Hepatocyte (in vitro differentiated cells): ENCODE results near the gene CSMD2. TPM values are rescaled to one million over a fixed set of nuclear protein-coding genes. Genes with fewer than 3 reads are reported as not detected.

ENCODE experiments used
- DNase-seq: peaks from one replicate; pipeline ENCODE4 v3.0.0-alpha.2; 2016; ENCODE audit warnings: low spot score
- H2AFZ ChIP-seq: fragments of 200-600 bp; sonication (generic); 2 replicates; pipeline ENCODE4 v1.6.0; 2016; ENCODE audit warnings: antibody characterized with exemption, mild to moderate bottlenecking
- H3K27ac ChIP-seq: fragments of 200-600 bp; sonication (generic); 2 replicates; pipeline ENCODE4 v1.5.1; 2016; ENCODE audit warnings: mild to moderate bottlenecking
- H3K27me3 ChIP-seq: fragments of 200-600 bp; sonication (generic); 2 replicates; pipeline ENCODE4 v1.6.1; 2016
- H3K36me3 ChIP-seq: fragments of 200-600 bp; sonication (generic); replicated peaks from 2 replicates; pipeline ENCODE4 v1.5.1; 2016; ENCODE audit warnings: low read depth; ENCODE audit not compliant: insufficient read depth
- H3K4me1 ChIP-seq: fragments of 200-600 bp; sonication (generic); 2 replicates; pipeline ENCODE4 v1.5.1; 2016; ENCODE audit warnings: mild to moderate bottlenecking, moderate library complexity; ENCODE audit not compliant: insufficient read depth
- H3K4me2 ChIP-seq: fragments of 200-600 bp; sonication (generic); 2 replicates; pipeline ENCODE4 v1.6.0; 2016
- H3K4me3 ChIP-seq: fragments of 200-600 bp; sonication (generic); 2 replicates; pipeline ENCODE4 v1.5.1; 2016; ENCODE audit warnings: mild to moderate bottlenecking
- H3K79me2 ChIP-seq: fragments of 200-600 bp; sonication (generic); 2 replicates; pipeline ENCODE4 v1.6.0; 2017; ENCODE audit warnings: mild to moderate bottlenecking
- H3K9me2 ChIP-seq: fragments of 200-600 bp; sonication (generic); replicated peaks from 2 replicates; pipeline ENCODE4 v1.6.0; 2017; ENCODE audit warnings: mild to moderate bottlenecking; ENCODE audit not compliant: insufficient read depth
- H3K9me3 ChIP-seq: fragments of 200-600 bp; sonication (generic); 2 replicates; pipeline ENCODE4 v1.5.1; 2016; ENCODE audit warnings: low read depth, mild to moderate bottlenecking
- H4K20me1 ChIP-seq: fragments of 200-600 bp; sonication (generic); 2 replicates; pipeline ENCODE4 v1.6.0; 2016; ENCODE audit warnings: mild to moderate bottlenecking; ENCODE audit not compliant: insufficient read depth, poor library complexity, severe bottlenecking
- EZH2 ChIP-seq: fragments of 200-600 bp; sonication (generic); IDR thresholded peaks from 2 replicates; pipeline ENCODE4 v1.6.1; 2016; ENCODE audit warnings: antibody characterized with exemption, mild to moderate bottlenecking, borderline replicate concordance
- EZH2phosphoT487 ChIP-seq: fragments of 200-600 bp; sonication (generic); IDR thresholded peaks from one replicate; pipeline ENCODE4 v1.6.1; 2018; ENCODE audit warnings: antibody characterized with exemption, mild to moderate bottlenecking, low read depth, moderate library complexity; ENCODE audit not compliant: unreplicated experiment, severe bottlenecking
- WGBS: methylation state at CpG from one replicate; pipeline ENCODE4 v1.1.6; 2016; ENCODE audit warnings: low lambda C conversion rate; ENCODE audit errors: missing lambda C conversion rate; 5-methylcytosine and 5-hydroxymethylcytosine counted together
- polyA plus RNA-seq: library from polyadenylated mRNA; unstranded; fragments of >200 nt; fragmentation: Nextera tagmentation; extraction: Ambion mirVana; gene quantifications from 2 replicates; pipeline ENCODE4 v1.2.1, GENCODE V29; 2016
- total RNA-seq: library from RNA; depleted of rRNA; stranded (reverse); fragments of >200 nt; gene quantifications from 2 replicates; pipeline ENCODE4 v1.2.3, GENCODE V29; 2014
- TF ChIP-seq, protein P1 (sequence below): fragments of 200-600 bp; sonication (generic); IDR thresholded peaks from 2 replicates; pipeline ENCODE4 v1.5.1; 2016; ENCODE audit warnings: antibody characterized with exemption, mild to moderate bottlenecking; ENCODE audit not compliant: poor library complexity

The CSMD2 gene
- total and polyA plus RNA-seq, 2 experiments from 2014 or later: 0.10 to 0.37 TPM

DNA sequence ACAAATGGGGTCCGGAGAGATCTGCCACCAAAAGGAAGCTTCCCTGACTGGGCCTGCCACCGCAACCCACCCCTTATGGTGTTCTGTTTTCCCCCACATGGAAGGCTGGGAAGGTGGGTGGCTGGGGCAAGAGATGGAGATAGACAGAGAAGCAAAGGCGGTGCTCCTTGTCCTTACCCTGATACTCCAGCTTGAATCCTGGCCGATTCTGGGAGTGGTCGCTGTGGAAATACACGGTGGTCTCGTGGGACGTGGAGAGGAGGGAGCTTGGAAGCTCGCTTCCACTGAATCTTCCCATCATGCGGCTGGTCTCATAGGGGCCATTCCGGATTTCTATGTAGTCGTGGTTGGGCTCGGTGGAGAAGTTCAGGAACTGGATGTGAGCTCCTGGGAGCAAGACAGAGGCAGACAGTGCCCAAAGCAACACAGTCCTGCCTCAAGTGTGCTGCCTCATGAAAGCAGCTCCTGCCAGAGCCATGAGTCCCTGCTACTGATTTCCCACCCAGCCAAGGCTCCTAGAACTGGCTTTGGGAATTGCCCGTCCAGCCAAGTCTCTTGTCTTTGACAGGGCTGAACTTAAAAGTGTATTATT lies 554.1 kb downstream of the CSMD2 start:
- Histone ChIP-seq H3K4me1 (no peaks in the 10 kb centered on the region), H4K20me1 (no peaks in the 10 kb centered on the region), H3K9me3 (no peaks in the 10 kb centered on the region), H3K4me2 (no peak overlapping the region), H3K9me2 (no peaks in the 10 kb centered on the region), H3K36me3 (no peaks in the 10 kb centered on the region), H3K27ac (no peak overlapping the region), H3K27me3 (peaks cover 23% of the 10 kb centered on the region), H3K4me3 (no peak overlapping the region), H3K79me2 (no peaks in the 10 kb centered on the region), H2AFZ (no peak overlapping the region)
- no peak for DNase-seq
- WGBS: 91% methylated on average over 14 of the region's 14 CpGs
- TF ChIP-seq, protein P1, sequence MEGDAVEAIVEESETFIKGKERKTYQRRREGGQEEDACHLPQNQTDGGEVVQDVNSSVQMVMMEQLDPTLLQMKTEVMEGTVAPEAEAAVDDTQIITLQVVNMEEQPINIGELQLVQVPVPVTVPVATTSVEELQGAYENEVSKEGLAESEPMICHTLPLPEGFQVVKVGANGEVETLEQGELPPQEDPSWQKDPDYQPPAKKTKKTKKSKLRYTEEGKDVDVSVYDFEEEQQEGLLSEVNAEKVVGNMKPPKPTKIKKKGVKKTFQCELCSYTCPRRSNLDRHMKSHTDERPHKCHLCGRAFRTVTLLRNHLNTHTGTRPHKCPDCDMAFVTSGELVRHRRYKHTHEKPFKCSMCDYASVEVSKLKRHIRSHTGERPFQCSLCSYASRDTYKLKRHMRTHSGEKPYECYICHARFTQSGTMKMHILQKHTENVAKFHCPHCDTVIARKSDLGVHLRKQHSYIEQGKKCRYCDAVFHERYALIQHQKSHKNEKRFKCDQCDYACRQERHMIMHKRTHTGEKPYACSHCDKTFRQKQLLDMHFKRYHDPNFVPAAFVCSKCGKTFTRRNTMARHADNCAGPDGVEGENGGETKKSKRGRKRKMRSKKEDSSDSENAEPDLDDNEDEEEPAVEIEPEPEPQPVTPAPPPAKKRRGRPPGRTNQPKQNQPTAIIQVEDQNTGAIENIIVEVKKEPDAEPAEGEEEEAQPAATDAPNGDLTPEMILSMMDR: no peak
- TF ChIP-seq EZH2phosphoT487 (no peak), EZH2 (no peak)

DNA sequence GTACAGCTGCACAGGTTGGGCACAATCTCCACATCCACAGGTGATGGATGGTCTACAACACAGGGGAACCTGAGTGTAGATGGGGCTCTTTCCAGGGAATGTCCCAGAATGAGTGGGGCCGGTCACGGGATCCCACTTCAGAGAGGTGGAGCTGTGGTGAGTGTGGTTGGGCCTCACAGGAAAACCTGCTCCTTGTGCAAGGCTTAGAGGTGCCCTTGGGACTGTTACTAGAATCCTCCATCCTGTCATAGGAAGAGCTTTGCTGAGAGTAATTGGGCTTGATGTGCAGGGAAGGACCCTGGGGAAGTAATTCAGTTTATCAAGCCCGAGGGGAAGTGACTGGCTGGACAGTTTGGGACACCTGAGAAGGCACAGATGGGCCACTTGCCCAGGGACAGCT lies 554.6 kb downstream of the CSMD2 start:
- no peak overlapping the region for H3K27ac ChIP-seq
- 88% methylated on average over 3 of the region's 3 CpGs for WGBS
- H3K4me2 ChIP-seq: no peak overlapping the region
- no peaks in the 10 kb centered on the region for H4K20me1 ChIP-seq
- no peak for DNase-seq
- no peaks in the 10 kb centered on the region for H3K9me3 ChIP-seq
- H3K4me3 ChIP-seq: no peak overlapping the region
- no peaks in the 10 kb centered on the region for H3K4me1 ChIP-seq
- H3K79me2 ChIP-seq: no peaks in the 10 kb centered on the region
- no peaks in the 10 kb centered on the region for H3K36me3 ChIP-seq
- TF ChIP-seq EZH2 (no peak), EZH2phosphoT487 (no peak)
- TF ChIP-seq, protein P1: no peak
- H3K27me3 ChIP-seq: peaks cover 17% of the 10 kb centered on the region
- no peaks in the 10 kb centered on the region for H3K9me2 ChIP-seq
- H2AFZ ChIP-seq: no peak overlapping the region

DNA sequence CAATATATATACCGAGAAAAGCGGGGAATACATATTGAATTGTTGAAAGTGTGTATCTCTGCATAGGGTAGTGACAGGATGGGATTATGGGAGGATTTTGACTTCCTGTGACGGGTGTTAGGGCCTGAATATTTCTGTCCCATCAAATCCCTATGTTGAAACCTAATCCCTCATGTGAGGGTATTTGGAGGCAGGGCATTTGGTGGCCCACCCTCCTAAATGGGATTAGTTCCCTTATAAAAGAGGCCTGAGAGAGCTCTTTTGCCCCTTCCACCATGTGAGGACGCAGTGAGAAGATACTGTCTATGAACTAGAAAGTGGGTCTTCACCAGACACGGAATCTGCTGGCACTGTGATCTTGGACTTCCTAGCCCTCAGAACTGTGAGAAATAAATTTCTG lies 555.3 kb downstream of the CSMD2 start:
- 89% methylated on average over 5 of the region's 5 CpGs for WGBS

More for the DNA sequence above, 555.3 kb downstream of the CSMD2 start:
- Histone ChIP-seq H3K4me3 (no peak overlapping the region), H3K36me3 (no peaks in the 10 kb centered on the region), H3K9me2 (no peaks in the 10 kb centered on the region), H4K20me1 (no peaks in the 10 kb centered on the region), H3K4me1 (no peaks in the 10 kb centered on the region), H3K9me3 (no peaks in the 10 kb centered on the region), H3K27me3 (peaks cover 11% of the 10 kb centered on the region), H2AFZ (no peak overlapping the region), H3K4me2 (no peak overlapping the region), H3K27ac (no peak overlapping the region), H3K79me2 (no peaks in the 10 kb centered on the region)
- no peak for DNase-seq
- TF ChIP-seq, protein P1: no peak
- TF ChIP-seq EZH2 (no peak), EZH2phosphoT487 (no peak)
